HL-60/S4 (cell line): ENCODE measurements around the gene EID3.
"Not testable (repeated sequence)": the region's sequence is repeated elsewhere in the genome, so short reads cannot be mapped to it uniquely, and the experiment has no call there.

Source experiments
- in situ Hi-C: fragments of 300-500 bp; cut with MboI; formaldehyde crosslinking; loops from 2 replicates; pipeline ENCODE4 v1.14.3; 2022; ENCODE audit warnings: low sequenced_read_pairs

Gene EID3

GRCh38 chr12:104303538-104304151 is at the start of gene EID3:
EID3 (plus strand) TSS chr12:104303739; CDS start chr12:104303935, 196 bp downstream.
- in situ Hi-C loops: no loop called here

- in situ Hi-C loops: no loop called here
Measured at GRCh38 chr12:104257913-104258472, 45.5 kb upstream of the EID3 start.

- in situ Hi-C loops: no loop called here
Measured at GRCh38 chr12:104258476-104259067, 45.0 kb upstream of the EID3 start.

GRCh38 chr12:104263026-104263425 is 40.5 kb upstream of the EID3 start:
- in situ Hi-C loops: no loop called here

- in situ Hi-C loops: no loop called here
Measured at GRCh38 chr12:104263580-104264358, 39.8 kb upstream of the EID3 start.

- in situ Hi-C loops: not testable (repeated sequence)
Measured at GRCh38 chr12:104265436-104265835, 38.1 kb upstream of the EID3 start.

GRCh38 chr12:104272938-104273337 is 30.6 kb upstream of the EID3 start:
- in situ Hi-C loops: no loop called here

- in situ Hi-C loops: no loop called here
Measured at GRCh38 chr12:104273503-104273902, 30.0 kb upstream of the EID3 start.

- in situ Hi-C loops: no loop called here
Measured at GRCh38 chr12:104274811-104275210, 28.7 kb upstream of the EID3 start.

- in situ Hi-C loops: no loop called here
Measured at GRCh38 chr12:104275689-104276088, 27.9 kb upstream of the EID3 start.

GRCh38 chr12:104276273-104277131 is 27.0 kb upstream of the EID3 start:
- in situ Hi-C loops: no loop called here

- in situ Hi-C loops: no loop called here
Measured at GRCh38 chr12:104279164-104279563, 24.4 kb upstream of the EID3 start.

GRCh38 chr12:104280111-104280510 is 23.4 kb upstream of the EID3 start:
- in situ Hi-C loops: no loop called here

- in situ Hi-C loops: no loop called here
Measured at GRCh38 chr12:104280717-104281458, 22.7 kb upstream of the EID3 start.

GRCh38 chr12:104281636-104282035 is 21.9 kb upstream of the EID3 start:
- in situ Hi-C loops: no loop called here

- in situ Hi-C loops: no loop called here
Measured at GRCh38 chr12:104282109-104282508, 21.4 kb upstream of the EID3 start.

- in situ Hi-C loops: no loop called here
Measured at GRCh38 chr12:104285740-104286515, 17.6 kb upstream of the EID3 start.

- in situ Hi-C loops: no loop called here
Measured at GRCh38 chr12:104286516-104287482, 16.7 kb upstream of the EID3 start.
